ENCODE data around the gene CACNA1I.

DNA sequence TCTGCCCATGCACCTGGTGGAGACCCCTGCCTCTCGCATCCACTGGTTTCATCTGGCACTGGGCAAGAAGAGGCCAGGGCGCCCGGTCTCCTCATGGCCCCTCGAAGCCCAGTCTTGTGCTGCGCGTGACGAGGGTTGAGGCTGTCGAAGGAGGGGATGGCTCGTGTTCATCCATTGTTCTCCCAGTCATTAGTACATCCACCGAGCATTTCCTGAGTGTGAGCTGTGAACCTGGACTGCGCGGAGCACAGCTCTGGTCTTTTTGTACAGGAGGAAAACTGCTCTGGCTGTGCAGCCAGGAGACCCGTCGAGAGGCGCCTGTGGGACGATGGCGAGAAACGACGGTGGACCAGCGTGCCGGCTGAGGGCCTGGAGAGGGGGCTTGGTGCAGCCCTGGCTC is 6.8 kb downstream of the CACNA1I start:
- TF ChIP-seq POLR2AphosphoS5 (IDR thresholded peaks at IDR 0.05; ENCODE audit: insufficient read depth, low read depth, low read length), result no peak
- TF ChIP-seq, protein P1, sequence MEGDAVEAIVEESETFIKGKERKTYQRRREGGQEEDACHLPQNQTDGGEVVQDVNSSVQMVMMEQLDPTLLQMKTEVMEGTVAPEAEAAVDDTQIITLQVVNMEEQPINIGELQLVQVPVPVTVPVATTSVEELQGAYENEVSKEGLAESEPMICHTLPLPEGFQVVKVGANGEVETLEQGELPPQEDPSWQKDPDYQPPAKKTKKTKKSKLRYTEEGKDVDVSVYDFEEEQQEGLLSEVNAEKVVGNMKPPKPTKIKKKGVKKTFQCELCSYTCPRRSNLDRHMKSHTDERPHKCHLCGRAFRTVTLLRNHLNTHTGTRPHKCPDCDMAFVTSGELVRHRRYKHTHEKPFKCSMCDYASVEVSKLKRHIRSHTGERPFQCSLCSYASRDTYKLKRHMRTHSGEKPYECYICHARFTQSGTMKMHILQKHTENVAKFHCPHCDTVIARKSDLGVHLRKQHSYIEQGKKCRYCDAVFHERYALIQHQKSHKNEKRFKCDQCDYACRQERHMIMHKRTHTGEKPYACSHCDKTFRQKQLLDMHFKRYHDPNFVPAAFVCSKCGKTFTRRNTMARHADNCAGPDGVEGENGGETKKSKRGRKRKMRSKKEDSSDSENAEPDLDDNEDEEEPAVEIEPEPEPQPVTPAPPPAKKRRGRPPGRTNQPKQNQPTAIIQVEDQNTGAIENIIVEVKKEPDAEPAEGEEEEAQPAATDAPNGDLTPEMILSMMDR (IDR thresholded peaks at IDR 0.05; ENCODE audit: extremely low read depth in 1 of 2, insufficient read depth in 1 of 2, low read depth in 1 of 2, low read length in 2 of 2), result no peak
- TF ChIP-seq POLR2A (IDR thresholded peaks at IDR 0.05; ENCODE audit: low read depth, low read length), result no peak
- TF ChIP-seq EZH2 (IDR thresholded peaks at IDR 0.05; ENCODE audit: borderline replicate concordance, low read depth, low read length, severe bottlenecking), result no peak
- TF ChIP-seq, protein P2, sequence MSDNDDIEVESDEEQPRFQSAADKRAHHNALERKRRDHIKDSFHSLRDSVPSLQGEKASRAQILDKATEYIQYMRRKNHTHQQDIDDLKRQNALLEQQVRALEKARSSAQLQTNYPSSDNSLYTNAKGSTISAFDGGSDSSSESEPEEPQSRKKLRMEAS (IDR thresholded peaks at IDR 0.05; ENCODE audit: insufficient read depth, insufficient read length), result peak; percentile 26
